ENCODE data around the gene EPM2A. TPM values are rescaled to one million over a fixed set of nuclear protein-coding genes. Genes with fewer than 3 reads are reported as not detected.
A peak's percentile ranks its signal among the peaks of the same experiment; 100 is the strongest.

EPM2A gene
- total RNA-seq, 1 donor from 2014 or later, result 16.5 TPM

GRCh38 chr6:145673504-145673903 is 61.8 kb downstream of the EPM2A start:
- DNase-seq (ENCODE audit: low spot score), result no peak

DNA sequence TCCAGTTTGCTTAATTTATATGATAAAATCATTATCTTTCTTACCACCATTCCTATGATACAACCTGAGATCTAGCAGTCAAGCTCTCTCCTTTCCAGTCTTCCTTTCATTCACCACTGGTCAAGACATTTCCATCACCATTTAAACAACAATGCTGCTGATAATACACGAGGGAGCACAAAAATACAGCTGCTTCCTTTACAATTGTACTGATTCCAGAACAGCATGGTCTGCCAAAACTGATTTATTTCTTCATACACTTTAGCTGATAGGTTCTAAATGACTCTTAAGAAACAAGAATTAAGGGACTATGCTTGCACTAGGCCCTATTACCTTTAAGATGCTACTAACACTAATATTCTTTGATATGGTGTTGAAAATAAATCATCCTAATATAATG is 65.0 kb downstream of the EPM2A start:
- DNase-seq (ENCODE audit: low spot score), result no peak

DNA sequence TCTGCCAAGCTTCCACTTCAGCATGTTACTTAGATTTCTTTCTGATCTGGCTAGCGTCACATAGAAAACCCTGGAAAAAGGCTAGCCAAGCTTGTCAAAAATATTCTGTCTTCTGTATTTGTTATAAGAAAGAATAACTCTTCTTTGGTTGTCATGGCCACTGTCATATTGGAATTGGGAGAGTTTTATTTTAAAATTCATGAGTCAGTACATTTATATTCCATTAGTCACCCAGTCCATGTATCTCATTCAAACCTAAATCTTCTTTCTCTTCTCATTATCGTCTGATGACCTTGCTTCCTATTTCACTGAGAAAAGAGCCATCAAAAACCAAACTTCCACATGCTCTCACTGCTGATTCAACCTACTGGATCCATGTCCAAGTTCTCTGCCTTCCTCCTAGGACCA is 65.7 kb downstream of the EPM2A start:
- no peak for DNase-seq (ENCODE audit: low spot score)

DNA sequence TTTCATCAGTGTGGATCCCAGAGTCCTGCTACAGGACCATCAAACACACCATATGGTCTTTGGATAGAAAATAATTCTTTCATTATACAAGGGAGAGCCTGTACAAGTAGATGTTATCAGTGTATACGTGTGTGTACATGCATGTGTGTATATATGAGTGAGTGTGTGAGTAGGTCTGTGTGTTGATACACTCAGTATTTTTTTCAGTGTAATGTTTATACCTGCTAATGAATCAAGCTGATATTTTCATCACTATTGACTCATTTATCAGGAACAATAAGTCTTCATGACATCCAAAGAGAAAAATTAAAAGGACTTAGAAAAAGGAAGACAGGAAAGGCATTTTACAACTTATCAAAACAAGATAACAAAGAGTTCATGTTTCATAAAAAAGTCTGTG is 66.5 kb downstream of the EPM2A start:
- DNase-seq (ENCODE audit: low spot score), result no peak

GRCh38 chr6:145660676-145661075 is 74.6 kb downstream of the EPM2A start:
- no peak for DNase-seq (ENCODE audit: low spot score)

DNA sequence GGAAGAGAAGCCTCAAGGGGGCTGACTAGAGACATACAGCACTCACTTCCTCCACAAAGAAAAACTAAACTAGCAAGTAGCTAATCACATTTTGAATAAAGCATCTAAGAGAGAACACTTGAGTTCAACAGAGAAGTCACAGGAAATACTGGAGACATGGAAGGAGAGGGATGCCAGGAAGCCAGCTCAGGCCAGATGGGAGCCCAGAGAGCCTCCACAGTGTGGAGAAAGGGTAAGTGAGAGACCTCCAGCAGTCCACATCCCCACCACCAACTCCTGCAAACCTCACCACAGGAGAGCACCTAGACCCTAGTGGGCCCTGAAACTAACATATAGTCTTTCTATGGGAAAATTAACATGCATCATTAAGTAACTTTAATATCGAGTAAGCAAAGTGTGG is 79.2 kb downstream of the EPM2A start:
- DNase-seq (ENCODE audit: low spot score), result no peak

DNA sequence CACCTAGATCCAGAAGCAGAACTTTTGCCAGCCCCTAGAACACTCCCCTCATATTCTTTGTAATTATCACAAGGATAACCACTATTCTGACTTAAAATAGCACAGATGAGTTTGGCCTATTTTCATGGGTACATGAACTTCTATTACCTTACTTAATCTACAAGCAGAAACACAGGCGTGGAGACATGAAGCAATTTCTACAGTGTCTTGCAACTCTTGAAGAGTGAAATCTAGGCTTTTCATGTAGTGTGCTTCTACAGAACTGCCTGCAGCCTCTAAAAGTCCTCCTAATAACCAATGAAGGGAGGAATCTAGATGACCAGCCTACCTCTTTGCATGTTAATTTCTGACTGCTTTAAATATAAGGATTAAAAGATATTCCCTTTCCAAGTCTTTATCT is 82.7 kb downstream of the EPM2A start:
- no peak for DNase-seq (ENCODE audit: low spot score)

- no peak for DNase-seq (ENCODE audit: low spot score)
Measured at GRCh38 chr6:145651988-145652387, 83.3 kb downstream of the EPM2A start.

GRCh38 chr6:145648149-145648548 is 87.2 kb downstream of the EPM2A start:
- no peak for DNase-seq (ENCODE audit: low spot score)

DNA sequence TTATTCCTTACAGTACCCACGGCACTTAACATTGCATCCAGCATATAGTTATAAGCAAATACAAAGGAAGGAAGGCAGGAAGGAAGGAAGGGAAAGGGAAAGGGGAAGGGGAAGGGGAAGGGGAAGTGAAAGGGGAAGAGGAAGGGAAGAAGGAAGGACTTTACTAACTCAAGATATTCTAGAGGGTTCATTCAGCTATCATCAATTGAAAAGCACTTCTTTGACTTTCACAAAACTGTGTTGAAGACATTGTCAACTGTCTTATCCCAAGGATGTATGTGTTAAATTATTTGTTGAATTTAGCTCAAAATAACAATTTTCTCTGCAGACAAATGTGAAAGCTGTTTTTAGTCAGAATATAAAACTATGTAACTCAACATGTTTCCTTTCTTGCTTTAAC is 87.7 kb downstream of the EPM2A start:
- no peak for DNase-seq (ENCODE audit: low spot score)

DNA sequence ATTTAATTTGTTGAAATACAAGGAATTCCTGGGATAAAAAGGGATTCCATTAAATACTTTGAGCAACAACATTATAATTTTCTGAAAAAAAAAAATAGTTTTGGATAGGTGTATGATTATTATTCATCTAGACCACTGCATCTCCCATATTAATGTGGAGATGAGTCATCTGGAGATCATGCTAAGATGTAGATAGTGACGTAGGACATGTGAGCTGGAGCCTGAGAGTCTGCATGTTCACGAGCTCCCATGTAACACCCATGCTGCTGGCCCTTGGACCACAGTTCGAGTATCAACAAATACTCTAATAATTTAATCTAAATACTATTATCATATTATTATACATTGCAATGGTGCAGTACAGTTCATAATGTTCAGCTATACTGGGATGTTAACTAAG is 91.6 kb downstream of the EPM2A start:
- no peak for DNase-seq (ENCODE audit: low spot score)

- DNase-seq (ENCODE audit: low spot score), result peak; percentile 85
Measured at GRCh38 chr6:145633981-145634627, 101.2 kb downstream of the EPM2A start.

DNA sequence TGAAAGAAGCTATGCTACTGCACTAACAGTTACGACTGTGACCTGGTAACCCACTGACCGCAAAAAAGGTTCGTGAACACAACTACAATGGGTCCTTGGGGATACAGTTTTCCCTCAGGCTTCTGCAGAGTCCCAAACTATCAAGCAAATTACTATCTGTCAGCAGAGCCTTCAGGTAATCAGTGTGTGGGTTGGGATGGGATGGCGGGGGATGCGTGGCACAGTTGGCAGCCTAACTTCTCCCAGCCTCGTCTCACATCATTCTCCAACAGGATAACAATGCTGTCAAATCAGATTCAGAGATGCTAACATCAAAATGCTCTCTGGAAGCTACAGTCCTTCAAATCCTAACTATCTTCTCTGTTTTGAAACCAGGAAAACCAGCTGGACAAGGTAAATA is 102.3 kb downstream of the EPM2A start:
- DNase-seq (ENCODE audit: low spot score), result no peak

DNA sequence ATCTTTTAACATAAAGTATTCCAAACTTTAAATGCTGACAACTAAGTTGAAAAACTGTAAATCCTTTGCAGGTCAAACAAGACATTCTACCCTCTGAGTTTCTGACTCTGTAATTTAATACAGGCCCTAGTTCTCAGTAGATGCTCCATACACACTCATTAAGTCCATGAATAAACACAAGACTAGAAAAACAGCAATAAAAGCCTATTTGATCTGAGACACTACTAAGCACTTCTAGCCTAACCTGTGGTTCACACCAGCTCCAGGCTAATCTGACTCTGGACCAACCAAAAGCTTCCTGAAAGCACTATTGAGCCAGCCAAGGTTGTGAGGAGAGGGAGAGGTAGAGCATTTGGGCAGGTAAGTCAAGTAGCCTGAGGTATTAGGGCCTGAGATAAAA is 103.9 kb downstream of the EPM2A start:
- DNase-seq (ENCODE audit: low spot score), result no peak

GRCh38 chr6:145630598-145630997 is 104.7 kb downstream of the EPM2A start:
- DNase-seq (ENCODE audit: low spot score), result no peak

DNA sequence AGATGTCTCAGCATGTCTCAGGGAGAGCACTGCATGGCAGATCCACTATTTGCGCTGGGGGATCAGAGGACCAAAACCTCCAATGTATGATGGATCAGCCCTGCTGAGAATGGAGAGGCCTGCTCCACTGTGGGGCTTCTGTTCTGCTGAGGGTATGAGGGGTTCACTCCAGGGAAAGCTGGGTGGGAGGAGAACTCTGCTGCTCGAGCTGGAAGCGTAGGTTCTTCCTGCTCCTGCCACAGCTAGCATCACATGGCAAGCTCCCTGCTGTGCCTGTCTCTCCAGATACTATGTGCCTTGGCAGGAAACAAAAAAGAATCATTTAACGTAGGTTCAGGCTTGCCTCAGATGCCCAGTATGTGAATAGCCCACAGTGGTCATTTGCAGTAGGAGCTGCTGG is 105.8 kb downstream of the EPM2A start:
- DNase-seq (ENCODE audit: low spot score), result no peak

DNA sequence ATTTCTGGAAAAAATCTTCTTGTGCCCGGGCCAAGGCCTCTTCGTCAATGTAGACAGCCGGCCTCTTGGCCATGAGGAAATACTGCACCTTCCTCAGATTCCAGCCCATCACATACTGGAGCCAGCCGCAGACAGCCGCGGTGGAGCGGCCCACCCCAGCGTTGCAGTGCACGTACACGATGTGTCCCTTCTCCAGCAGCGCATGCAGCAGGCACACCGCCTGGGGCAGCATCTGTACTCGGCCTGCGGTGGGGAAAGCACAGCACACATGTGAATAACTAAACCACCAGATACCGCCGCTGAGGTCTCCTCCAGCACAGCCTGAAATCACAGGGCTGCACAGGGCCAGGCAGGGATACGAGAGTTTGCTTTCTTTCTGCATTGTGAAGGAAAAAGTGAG is 107.9 kb downstream of the EPM2A start:
- DNase-seq (ENCODE audit: low spot score), result no peak

- no peak for DNase-seq (ENCODE audit: low spot score)
Measured at GRCh38 chr6:145626857-145627256, 108.5 kb downstream of the EPM2A start.

GRCh38 chr6:145623231-145623630 is 112.1 kb downstream of the EPM2A start:
- DNase-seq (ENCODE audit: low spot score), result no peak

- DNase-seq (ENCODE audit: low spot score), result no peak
Measured at GRCh38 chr6:145621776-145622175, 113.5 kb downstream of the EPM2A start.

DNA sequence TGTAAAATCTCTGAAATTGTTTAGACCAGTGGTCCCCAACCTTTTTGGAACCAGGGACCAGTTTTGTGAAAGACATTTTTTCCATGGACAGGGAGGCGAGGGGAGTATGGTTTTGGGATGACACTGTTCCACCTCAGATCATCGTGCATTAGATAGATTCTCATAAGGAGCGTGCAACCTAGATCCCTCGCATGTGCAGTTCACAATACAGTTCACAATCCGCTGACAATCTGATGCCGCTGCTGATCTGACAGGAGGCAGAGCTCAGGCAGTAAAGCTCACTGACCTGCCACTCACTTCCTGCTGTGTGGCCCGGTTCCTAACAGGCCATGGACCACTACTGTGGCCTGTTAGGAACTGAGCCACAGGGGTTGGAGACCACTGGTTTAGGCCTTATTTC is 115.2 kb downstream of the EPM2A start:
- no peak for DNase-seq (ENCODE audit: low spot score)

DNA sequence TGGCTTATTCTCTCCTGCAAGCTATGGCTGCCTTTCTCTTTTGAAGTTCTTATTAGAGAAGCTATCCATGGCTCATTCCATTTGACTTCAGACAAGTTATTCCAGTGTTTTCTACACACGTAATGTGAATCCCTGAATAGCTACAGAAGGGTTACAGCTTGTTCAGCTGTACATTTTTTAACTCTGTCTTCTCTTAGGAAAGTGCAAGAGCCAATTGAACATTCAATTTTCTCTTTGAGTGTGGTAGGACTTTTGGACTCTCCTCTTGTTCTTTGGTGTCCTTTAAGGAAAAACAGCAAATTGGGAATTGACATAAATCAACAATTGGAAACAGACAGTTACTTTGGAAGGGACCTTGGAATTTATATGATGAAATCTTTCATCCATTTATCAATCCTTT is 125.8 kb downstream of the EPM2A start:
- no peak for DNase-seq (ENCODE audit: low spot score)

- DNase-seq (ENCODE audit: low spot score), result no peak
Measured at GRCh38 chr6:145608850-145609249, 126.5 kb downstream of the EPM2A start.

- DNase-seq (ENCODE audit: low spot score), result no peak
Measured at GRCh38 chr6:145603991-145604390, 131.3 kb downstream of the EPM2A start.

Measured in mucosa of gallbladder (tissue), 1 donor.